ENCODE measurements around the gene TRPV4. TPM values are rescaled to one million over a fixed set of nuclear protein-coding genes. Genes with fewer than 3 reads are reported as not detected.

TRPV4 gene
- total RNA-seq, 2 experiments from 2014 or later: 2.1 TPM; not detected in 1

DNA sequence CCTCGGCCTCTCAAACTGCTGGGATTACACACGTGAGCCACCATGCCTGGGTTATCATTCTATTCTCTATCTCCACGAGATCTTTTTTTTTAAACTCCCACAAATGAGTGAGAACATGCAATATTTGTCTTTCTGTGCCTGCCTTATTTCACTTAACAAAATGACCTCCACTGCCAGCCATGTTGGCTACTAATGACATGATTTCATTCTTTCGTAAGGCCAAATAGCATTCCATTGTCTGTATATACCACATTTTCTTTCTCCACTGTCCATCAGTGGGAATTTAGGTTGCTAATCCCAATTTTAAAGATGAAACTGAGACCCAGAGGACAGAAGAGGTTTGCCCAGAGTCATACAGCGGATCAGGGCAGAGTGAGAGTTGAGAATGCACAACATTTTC lies 10.9 kb upstream of the TRPV4 start:
- H2AFZ ChIP-seq (ENCODE audit: low read length): no peak overlapping the region
- intact Hi-C loops (cut with micrococcal nuclease; ENCODE audit: unreplicated experiment): no loop called here
- peaks cover 9% of the 10 kb centered on the region for H3K4me1 ChIP-seq (ENCODE audit: insufficient read depth, low read length, poor library complexity, severe bottlenecking)
- CTCF ChIA-PET (ENCODE audit: unreplicated experiment): interaction anchor here (1.0 kb wide), 1 partner anchor 35 kb away, joined by 3 read pairs; no protein-coding TSS in a partner anchor
- no peaks in the 10 kb centered on the region for H3K9me3 ChIP-seq (ENCODE audit: low read length)
- no peaks in the 10 kb centered on the region for H3K9me2 ChIP-seq (ENCODE audit: insufficient read depth, low read length)
- H3K4me3 ChIP-seq (ENCODE audit: low read depth, low read length, poor library complexity, severe bottlenecking): no peak overlapping the region
- no peak overlapping the region for H3K4me2 ChIP-seq (ENCODE audit: low read length)
- no TSS peak for BruUV-seq (replicated peaks)
- H3K79me2 ChIP-seq (ENCODE audit: insufficient read depth, low read depth, low read length): no peaks in the 10 kb centered on the region
- TF ChIP-seq EZH2phosphoT487 (IDR thresholded peaks at IDR 0.05; ENCODE audit: borderline replicate concordance, low read depth, low read length): no peak
- TF ChIP-seq, protein P1, sequence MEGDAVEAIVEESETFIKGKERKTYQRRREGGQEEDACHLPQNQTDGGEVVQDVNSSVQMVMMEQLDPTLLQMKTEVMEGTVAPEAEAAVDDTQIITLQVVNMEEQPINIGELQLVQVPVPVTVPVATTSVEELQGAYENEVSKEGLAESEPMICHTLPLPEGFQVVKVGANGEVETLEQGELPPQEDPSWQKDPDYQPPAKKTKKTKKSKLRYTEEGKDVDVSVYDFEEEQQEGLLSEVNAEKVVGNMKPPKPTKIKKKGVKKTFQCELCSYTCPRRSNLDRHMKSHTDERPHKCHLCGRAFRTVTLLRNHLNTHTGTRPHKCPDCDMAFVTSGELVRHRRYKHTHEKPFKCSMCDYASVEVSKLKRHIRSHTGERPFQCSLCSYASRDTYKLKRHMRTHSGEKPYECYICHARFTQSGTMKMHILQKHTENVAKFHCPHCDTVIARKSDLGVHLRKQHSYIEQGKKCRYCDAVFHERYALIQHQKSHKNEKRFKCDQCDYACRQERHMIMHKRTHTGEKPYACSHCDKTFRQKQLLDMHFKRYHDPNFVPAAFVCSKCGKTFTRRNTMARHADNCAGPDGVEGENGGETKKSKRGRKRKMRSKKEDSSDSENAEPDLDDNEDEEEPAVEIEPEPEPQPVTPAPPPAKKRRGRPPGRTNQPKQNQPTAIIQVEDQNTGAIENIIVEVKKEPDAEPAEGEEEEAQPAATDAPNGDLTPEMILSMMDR (conservative IDR thresholded peaks at IDR 0.05; ENCODE audit: low read length): no peak
- no peaks in the 10 kb centered on the region for H4K20me1 ChIP-seq (ENCODE audit: insufficient read depth, low read length)
- H3K27ac ChIP-seq (ENCODE audit: low read depth, low read length, poor library complexity, severe bottlenecking): no peak overlapping the region
- no peak for DNase-seq (ENCODE audit: low spot score)
- no peaks in the 10 kb centered on the region for H3K36me3 ChIP-seq (ENCODE audit: insufficient read depth, low read length)
- POLR2A ChIA-PET: no interaction called here

DNA sequence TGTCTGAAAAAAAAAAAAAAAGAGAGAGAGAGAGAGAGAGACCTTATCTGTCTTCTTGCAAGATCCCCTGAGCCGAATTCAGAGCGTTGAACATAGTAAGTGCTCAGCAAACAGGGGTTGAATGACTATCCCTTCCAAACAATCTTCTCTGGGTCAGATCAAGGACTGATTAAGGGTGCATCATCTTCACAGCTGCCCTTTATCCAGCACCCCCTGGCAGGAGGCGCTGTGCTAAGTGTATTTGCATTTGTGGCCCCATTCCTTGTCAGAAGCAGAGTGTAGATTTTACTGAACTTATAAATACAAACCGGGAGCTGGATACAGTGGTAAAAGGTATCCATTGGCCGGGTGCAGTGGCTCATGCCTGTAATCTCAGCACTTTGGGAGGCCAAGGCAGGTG lies 8.8 kb upstream of the TRPV4 start:
- Histone ChIP-seq H3K9me3 (ENCODE audit: low read length) (no peaks in the 10 kb centered on the region), H3K27ac (ENCODE audit: low read depth, low read length, poor library complexity, severe bottlenecking) (no peak overlapping the region), H3K4me2 (ENCODE audit: low read length) (no peak overlapping the region), H2AFZ (ENCODE audit: low read length) (no peak overlapping the region), H3K4me1 (ENCODE audit: insufficient read depth, low read length, poor library complexity, severe bottlenecking) (peaks cover 9% of the 10 kb centered on the region), H3K9me2 (ENCODE audit: insufficient read depth, low read length) (no peaks in the 10 kb centered on the region), H3K4me3 (ENCODE audit: low read depth, low read length, poor library complexity, severe bottlenecking) (no peak overlapping the region), H4K20me1 (ENCODE audit: insufficient read depth, low read length) (no peaks in the 10 kb centered on the region), H3K36me3 (ENCODE audit: insufficient read depth, low read length) (no peaks in the 10 kb centered on the region), H3K79me2 (ENCODE audit: insufficient read depth, low read depth, low read length) (no peaks in the 10 kb centered on the region)
- no peak for TF ChIP-seq EZH2phosphoT487 (IDR thresholded peaks at IDR 0.05; ENCODE audit: borderline replicate concordance, low read depth, low read length)
- TF ChIP-seq, protein P1 (conservative IDR thresholded peaks at IDR 0.05; ENCODE audit: low read length): no peak
- ChIA-PET CTCF (ENCODE audit: unreplicated experiment) (no interaction called here), POLR2A (interaction anchor here (0.6 kb wide), 1 partner anchor 987 kb away, joined by 3 read pairs; no protein-coding TSS in a partner anchor)
- intact Hi-C loops (cut with micrococcal nuclease; ENCODE audit: unreplicated experiment): no loop called here
- DNase-seq (ENCODE audit: low spot score): no peak
- BruUV-seq (replicated peaks): no TSS peak

DNA sequence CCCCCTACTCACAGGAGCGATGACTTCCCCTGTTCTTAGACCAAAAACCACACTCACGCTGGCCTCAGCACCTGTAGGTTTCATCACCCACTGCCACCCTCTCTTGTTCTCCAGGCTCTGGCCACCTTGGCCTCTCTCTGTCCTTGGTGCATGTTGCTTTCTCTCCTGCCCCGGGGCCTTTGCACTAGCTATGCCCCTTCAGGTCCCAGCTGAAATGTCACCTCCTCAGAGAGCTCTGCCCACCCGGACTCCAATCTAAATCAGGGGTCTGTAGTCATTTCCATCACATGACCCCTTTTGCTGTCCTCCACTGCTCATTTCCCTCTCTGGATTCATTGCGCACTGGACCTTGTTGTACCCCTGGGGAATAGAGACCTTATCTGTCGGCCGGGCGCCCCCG lies 8.2 kb upstream of the TRPV4 start:
- Histone ChIP-seq H3K36me3 (ENCODE audit: insufficient read depth, low read length) (no peaks in the 10 kb centered on the region), H4K20me1 (ENCODE audit: insufficient read depth, low read length) (no peaks in the 10 kb centered on the region), H3K4me1 (ENCODE audit: insufficient read depth, low read length, poor library complexity, severe bottlenecking) (peaks cover 9% of the 10 kb centered on the region), H3K27ac (ENCODE audit: low read depth, low read length, poor library complexity, severe bottlenecking) (no peak overlapping the region), H3K4me2 (ENCODE audit: low read length) (no peak overlapping the region), H3K9me3 (ENCODE audit: low read length) (no peaks in the 10 kb centered on the region), H3K9me2 (ENCODE audit: insufficient read depth, low read length) (no peaks in the 10 kb centered on the region), H3K4me3 (ENCODE audit: low read depth, low read length, poor library complexity, severe bottlenecking) (no peak overlapping the region), H2AFZ (ENCODE audit: low read length) (no peak overlapping the region), H3K79me2 (ENCODE audit: insufficient read depth, low read depth, low read length) (no peaks in the 10 kb centered on the region)
- CTCF ChIA-PET (ENCODE audit: unreplicated experiment): interaction anchor here (0.6 kb wide), 1 partner anchor 68 kb away, joined by 3 read pairs; no protein-coding TSS in a partner anchor
- TF ChIP-seq, protein P1 (conservative IDR thresholded peaks at IDR 0.05; ENCODE audit: low read length): peak; percentile 45
- no peak for TF ChIP-seq EZH2phosphoT487 (IDR thresholded peaks at IDR 0.05; ENCODE audit: borderline replicate concordance, low read depth, low read length)
- intact Hi-C loops (cut with micrococcal nuclease; ENCODE audit: unreplicated experiment): no loop called here
- no TSS peak for BruUV-seq (replicated peaks)
- DNase-seq (ENCODE audit: low spot score): no peak
- POLR2A ChIA-PET: no interaction called here

Measured in OCI-LY7 (cell line).